IPS-18a (cell line): ENCODE measurements around the gene C20orf144.
"Not testable (repeated sequence)": the region's sequence is repeated elsewhere in the genome, so short reads cannot be mapped to it uniquely, and the experiment has no call there.

Experiments used
- H3K27ac ChIP-seq: one replicate; pipeline ENCODE4 v1.5.1; 2013; ENCODE audit warnings: low read length
- H3K27me3 ChIP-seq: one replicate; pipeline ENCODE4 v1.6.1; 2013; ENCODE audit warnings: mild to moderate bottlenecking, low read length; ENCODE audit not compliant: control insufficient read depth, insufficient read depth
- H3K36me3 ChIP-seq: one replicate; pipeline ENCODE4 v1.6.1; 2013; ENCODE audit warnings: low read depth, low read length; ENCODE audit not compliant: control insufficient read depth
- H3K4me1 ChIP-seq: one replicate; pipeline ENCODE4 v1.6.1; 2013; ENCODE audit warnings: low read depth, low read length; ENCODE audit not compliant: control insufficient read depth
- H3K4me3 ChIP-seq: one replicate; pipeline ENCODE4 v1.5.1; 2013; ENCODE audit warnings: low read length
- H3K9ac ChIP-seq: one replicate; pipeline ENCODE4 v1.6.1; 2013; ENCODE audit warnings: mild to moderate bottlenecking, low read length, moderate library complexity
- H3K9me3 ChIP-seq: one replicate; pipeline ENCODE4 v1.6.1; 2013; ENCODE audit warnings: low read depth, low read length; ENCODE audit not compliant: control insufficient read depth

C20orf144 gene

DNA sequence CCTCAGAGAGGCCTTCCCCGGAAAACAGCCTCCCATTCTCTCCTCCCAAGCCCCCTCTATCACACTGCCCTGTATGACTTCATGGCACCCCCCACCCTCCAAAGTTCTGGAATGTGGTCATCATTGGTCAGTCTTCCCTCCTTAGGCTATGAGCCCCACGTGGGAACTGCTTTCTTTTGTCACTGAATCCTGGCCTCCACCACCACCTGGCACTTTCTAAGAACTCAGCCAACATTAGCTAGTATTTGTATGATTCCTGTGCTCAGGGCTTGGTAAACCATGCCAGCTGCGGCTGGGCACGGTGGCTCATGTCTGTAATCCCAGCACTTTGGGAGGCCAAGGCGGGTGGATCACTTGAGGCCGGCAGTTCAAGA lies 32.5 kb downstream of the C20orf144 start:
- Histone ChIP-seq H3K4me1 (peaks cover 15% of the 10 kb centered on the region), H3K4me3 (no peak overlapping the region), H3K9ac (no peak overlapping the region), H3K9me3 (no peaks in the 10 kb centered on the region), H3K36me3 (no peaks in the 10 kb centered on the region), H3K27me3 (no peaks in the 10 kb centered on the region), H3K27ac (no peak overlapping the region)

DNA sequence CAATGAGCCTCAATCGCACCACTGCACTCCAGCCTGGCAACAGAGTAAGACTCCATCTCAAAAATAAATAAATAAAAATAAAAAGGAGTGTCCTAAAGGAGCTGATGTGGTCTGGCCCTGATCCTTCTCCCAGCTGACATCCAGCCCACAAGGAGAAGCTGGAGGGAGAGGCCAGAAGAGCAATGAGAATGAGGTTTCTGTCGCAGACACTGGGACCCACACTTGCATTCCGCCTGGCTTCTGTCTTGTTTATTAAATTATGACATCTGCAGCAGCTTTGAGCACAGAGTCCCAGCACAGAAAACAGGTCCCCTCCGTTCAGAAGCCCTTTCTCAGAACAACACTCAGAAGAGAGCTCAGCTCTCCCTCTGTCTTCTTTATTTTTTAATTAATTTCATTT lies 34.3 kb downstream of the C20orf144 start:
- H3K4me1 ChIP-seq, result peaks cover 15% of the 10 kb centered on the region
- H3K9ac ChIP-seq, result no peak overlapping the region
- no peaks in the 10 kb centered on the region for H3K9me3 ChIP-seq
- no peak overlapping the region for H3K27ac ChIP-seq
- no peaks in the 10 kb centered on the region for H3K36me3 ChIP-seq
- H3K4me3 ChIP-seq, result no peak overlapping the region
- H3K27me3 ChIP-seq, result no peaks in the 10 kb centered on the region

DNA sequence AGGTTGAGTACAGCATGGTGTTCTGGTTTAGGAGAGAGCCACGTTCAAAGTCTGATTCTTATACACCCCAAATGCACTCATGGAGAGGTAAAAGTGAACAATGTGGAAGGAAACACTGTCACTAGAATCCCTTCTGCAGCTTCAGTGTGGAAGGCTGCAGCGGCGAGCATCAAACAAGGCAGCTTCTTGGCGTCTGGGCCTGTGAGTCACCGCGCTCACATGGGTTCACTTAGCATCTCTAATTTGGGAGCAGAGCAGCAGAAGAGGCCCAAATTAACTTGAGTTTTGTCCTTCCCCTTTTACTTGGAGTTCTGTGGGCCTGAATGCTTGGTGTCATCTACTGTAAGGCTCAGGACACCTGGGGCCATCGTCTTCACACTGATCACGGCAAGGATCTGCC lies 35.0 kb downstream of the C20orf144 start:
- Histone ChIP-seq H3K27ac (no peak overlapping the region), H3K9me3 (no peaks in the 10 kb centered on the region), H3K36me3 (no peaks in the 10 kb centered on the region), H3K4me3 (no peak overlapping the region), H3K4me1 (peaks cover 15% of the 10 kb centered on the region), H3K27me3 (no peaks in the 10 kb centered on the region), H3K9ac (no peak overlapping the region)

DNA sequence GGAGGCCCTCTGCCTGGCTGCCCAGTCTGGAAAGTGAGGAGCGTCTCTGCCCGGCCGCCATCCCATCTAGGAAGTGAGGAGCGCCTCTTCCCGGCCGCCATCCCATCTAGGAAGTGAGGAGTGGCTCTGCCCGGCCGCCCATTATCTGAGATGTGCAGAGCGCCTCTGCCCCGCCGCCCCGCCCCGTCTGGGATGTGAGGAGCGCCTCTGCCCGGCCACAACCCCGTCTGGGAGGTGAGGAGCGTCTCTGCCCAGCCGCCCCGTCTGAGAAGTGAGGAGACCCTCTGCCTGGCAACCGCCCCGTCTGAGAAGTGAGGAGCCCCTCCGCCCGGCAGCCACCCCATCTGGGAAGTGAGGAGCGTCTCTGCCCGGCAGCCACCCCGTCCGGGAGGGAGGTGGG lies 36.8 kb downstream of the C20orf144 start:
- H3K27me3 ChIP-seq, H3K4me3 ChIP-seq, H3K9ac ChIP-seq, H3K9me3 ChIP-seq, H3K36me3 ChIP-seq, H3K27ac ChIP-seq, H3K4me1 ChIP-seq: not testable (repeated sequence)

DNA sequence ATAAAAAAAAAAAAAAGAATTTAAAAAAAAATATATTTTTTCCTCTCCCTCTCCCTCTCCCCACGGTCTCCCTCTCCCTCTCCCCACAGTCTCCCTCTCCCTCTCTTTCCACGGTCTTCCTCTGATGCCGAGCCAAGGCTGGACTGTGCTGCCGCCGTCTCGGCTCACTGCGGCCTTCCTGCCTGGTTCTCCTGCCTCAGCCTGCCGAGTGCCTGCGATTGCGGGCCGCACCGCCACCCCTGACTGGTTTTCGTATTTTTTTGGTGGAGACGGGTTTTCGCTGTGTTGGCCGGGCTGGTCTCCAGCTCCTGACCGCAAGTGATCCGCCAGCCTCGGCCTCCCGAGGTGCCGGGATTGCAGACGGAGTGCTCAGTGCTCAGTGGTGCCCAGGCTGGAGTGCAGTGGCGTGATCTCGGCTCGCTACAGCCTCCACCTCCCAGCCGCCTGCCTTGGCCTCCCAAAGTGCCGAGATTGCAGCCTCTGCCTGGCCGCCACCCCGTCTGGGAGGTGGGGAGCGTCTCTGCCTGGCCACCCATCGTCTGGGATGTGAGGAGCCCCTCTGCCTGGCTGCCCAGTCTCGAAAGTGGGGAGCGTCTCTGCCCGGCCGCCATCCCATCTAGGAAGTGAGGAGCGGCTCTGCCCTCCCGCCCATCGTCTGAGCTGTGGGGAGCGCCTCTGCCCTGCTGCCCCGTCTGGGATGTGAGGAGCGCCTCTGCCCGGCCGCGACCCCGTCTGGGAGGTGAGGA lies 38.7 kb downstream of the C20orf144 start:
- H3K27ac ChIP-seq, H3K9ac ChIP-seq, H3K4me3 ChIP-seq, H3K36me3 ChIP-seq, H3K4me1 ChIP-seq, H3K27me3 ChIP-seq, H3K9me3 ChIP-seq: not testable (repeated sequence)

DNA sequence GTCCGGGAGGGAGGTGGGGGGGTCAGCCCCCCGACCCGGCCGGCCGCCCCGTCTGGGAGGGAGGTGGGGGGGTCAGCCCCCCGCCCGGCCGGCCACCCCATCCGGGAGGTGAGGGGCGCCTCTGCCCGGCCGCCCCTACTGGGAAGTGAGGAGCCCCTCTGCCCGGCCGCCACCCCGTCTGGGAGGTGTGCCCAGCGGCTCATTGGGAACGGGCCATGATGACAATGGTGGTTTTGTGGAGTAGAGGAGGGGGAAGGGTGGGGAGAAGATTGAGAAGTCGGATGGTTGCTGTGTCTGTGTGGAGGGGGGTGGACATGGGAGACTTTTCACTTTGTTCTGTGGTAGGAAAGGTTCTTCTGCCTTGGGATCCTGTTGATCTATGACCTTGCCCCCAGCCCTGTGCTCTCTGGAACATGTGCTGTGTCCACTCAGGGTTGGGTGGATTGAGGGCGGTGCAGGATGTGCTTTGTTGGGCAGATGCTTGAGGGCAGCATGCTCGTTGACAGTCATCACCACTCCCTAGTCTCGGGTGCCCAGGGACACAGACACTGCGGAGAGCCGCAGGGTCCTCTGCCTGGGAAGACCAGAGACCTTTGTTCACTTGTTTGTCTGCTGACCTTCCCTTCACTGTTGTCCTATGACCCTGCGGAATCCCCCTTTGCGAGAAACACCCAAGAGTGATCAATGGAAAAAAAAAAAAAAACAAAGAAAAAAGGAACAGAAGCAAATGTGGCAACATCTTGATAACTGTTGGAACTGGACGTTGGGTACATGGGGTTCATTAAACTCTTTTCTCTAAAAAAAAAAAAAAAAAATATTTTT lies 39.7 kb downstream of the C20orf144 start:
- no peak overlapping the region for H3K27ac ChIP-seq
- no peak overlapping the region for H3K4me3 ChIP-seq
- H3K27me3 ChIP-seq, result no peaks in the 10 kb centered on the region
- no peaks in the 10 kb centered on the region for H3K9me3 ChIP-seq
- H3K4me1 ChIP-seq, result no peaks in the 10 kb centered on the region
- no peak overlapping the region for H3K9ac ChIP-seq
- H3K36me3 ChIP-seq, result no peaks in the 10 kb centered on the region

DNA sequence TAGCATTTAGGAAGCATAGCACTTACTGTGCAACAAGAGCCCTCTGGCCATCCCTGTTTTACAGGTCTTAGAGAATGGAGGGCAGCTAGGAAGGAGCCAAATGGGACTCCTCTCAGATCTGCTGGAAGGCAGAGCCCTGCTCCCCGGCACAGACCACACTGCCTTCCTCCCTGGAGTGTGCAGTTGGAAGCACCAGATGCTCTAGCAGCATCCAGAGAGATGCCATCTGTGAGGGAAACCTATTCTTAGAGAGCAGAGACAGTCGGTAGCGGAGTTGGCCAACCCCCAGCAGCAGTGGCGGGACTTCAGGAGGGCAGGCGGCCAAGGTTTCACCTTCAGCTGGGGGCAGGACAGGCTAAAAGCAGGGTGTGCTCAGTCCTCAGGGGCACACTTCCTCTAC lies 40.7 kb downstream of the C20orf144 start:
- H3K36me3 ChIP-seq, result no peaks in the 10 kb centered on the region
- H3K4me3 ChIP-seq, result no peak overlapping the region
- no peaks in the 10 kb centered on the region for H3K27me3 ChIP-seq
- H3K27ac ChIP-seq, result no peak overlapping the region
- H3K4me1 ChIP-seq, result no peaks in the 10 kb centered on the region
- H3K9me3 ChIP-seq, result no peaks in the 10 kb centered on the region
- H3K9ac ChIP-seq, result no peak overlapping the region

DNA sequence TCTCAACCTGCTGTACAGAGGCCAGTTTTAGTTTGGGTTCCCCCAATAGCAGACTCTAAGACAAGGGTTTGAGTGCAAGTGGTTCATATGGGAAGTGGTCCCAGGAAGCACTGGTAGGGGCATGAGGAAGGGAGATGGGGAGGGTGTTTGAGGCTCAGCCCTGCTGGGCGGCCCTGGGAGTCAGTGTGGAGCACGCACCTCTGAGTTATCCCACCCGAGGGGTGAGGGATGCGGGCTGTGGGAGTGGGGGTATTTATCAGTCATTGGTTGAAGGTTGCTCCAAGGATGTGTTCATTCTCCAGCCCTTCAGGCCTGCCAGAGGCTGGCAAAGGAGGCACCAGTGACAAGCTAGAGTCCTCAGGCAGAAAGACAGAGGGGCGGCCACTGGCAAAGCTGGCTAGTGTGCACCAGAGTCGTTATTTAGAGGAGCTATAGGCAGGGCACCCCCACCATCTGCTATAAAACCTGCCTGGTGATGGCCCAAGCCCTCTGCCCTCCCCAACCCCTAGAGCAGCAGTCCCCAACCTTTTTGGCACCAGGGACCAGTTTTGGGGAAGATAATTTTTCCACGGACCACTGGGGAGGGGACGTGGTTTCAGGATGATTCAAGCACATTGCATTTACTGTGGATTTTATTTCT lies 41.5 kb downstream of the C20orf144 start:
- Histone ChIP-seq H3K4me1 (no peaks in the 10 kb centered on the region), H3K27me3 (no peaks in the 10 kb centered on the region)

DNA sequence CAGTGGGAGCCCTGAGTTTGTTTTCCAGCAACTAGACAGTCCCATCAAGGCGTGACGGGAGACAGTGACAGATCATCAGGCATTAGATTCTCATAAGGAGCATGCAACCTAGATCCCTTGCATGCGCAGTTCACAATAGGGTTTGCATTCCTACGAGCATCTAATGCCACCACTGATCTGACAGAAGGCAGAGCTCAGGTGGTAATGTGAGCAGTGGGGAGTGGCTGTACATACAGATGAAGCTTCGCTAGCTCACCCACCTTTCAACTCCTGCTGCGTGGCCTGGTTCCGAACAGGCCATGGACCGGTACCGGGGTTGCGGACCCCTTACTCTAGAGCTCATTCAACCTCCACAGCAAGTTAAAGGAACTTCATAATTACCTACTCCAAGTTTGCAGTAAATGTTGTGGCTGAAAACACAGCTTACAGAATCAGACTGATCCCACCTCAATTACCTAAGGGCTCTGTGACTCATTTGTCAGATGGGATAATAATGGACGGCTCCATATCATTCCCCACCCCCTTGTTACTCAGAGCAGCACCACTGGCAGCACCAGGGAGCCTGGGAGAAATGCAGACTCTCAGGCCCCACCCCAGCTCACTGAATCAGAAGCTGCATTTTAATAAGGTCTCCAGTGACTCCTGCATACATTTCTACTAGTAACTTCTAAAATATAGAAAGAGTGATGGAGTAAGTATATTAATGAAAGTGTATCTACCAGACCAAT lies 42.2 kb downstream of the C20orf144 start:
- H3K4me1 ChIP-seq, result no peaks in the 10 kb centered on the region

More for the DNA sequence above, 41.5 kb downstream of the C20orf144 start:
- Histone ChIP-seq H3K4me3 (no peak overlapping the region), H3K9me3 (no peaks in the 10 kb centered on the region), H3K27ac (no peak overlapping the region), H3K36me3 (no peaks in the 10 kb centered on the region), H3K9ac (no peak overlapping the region)

DNA sequence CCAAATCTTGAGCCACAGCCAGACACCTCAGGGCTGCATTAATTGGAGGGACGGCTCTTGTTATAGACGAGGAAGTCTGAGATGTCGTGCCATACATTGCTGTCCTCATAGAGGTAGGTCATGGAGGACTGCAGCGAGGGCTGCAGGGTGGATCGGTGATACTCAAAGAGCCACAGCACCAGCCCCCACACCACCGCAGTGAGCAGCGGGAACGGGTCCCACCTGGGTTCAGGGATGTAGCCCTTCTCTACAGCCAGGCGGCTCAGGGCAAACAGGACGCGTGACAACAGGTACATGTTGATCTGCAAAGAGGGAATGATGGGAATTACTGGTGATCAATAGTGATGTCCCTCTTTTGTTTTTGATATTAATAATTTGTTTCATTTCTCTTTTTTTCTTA lies 45.5 kb downstream of the C20orf144 start:
- Histone ChIP-seq H3K4me1 (no peaks in the 10 kb centered on the region), H3K27me3 (no peaks in the 10 kb centered on the region), H3K9ac (no peak overlapping the region), H3K27ac (no peak overlapping the region), H3K36me3 (no peaks in the 10 kb centered on the region), H3K9me3 (no peaks in the 10 kb centered on the region), H3K4me3 (no peak overlapping the region)

More for the DNA sequence above, 42.2 kb downstream of the C20orf144 start:
- H3K27me3 ChIP-seq, result no peaks in the 10 kb centered on the region
- H3K9me3 ChIP-seq, result no peaks in the 10 kb centered on the region
- H3K9ac ChIP-seq, result no peak overlapping the region
- H3K4me3 ChIP-seq, result no peak overlapping the region
- no peak overlapping the region for H3K27ac ChIP-seq
- no peaks in the 10 kb centered on the region for H3K36me3 ChIP-seq

DNA sequence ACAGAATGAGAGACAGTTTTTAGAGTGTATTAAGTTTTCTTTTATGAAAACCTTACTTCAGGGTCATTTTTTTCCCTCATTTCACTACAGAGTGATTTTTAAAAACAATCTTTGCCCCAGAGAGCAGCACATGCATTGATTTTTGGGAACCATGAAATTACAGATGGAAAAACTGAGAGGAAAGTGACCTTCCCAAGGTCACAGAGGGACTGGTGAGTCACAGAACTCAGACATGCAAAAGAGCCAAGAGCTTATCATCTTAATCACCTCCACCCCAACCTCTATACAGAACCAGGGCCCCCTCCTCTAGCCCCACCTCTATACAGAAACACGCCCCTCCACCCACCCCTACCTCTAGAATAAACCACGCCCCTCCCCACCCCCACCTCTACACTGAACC lies 47.3 kb downstream of the C20orf144 start:
- Histone ChIP-seq H3K27me3 (no peaks in the 10 kb centered on the region), H3K9ac (no peak overlapping the region), H3K4me1 (no peaks in the 10 kb centered on the region), H3K9me3 (no peaks in the 10 kb centered on the region), H3K36me3 (no peaks in the 10 kb centered on the region), H3K27ac (no peak overlapping the region), H3K4me3 (no peak overlapping the region)
